ENCODE measurements around the gene TATDN2. TPM values are rescaled to one million over a fixed set of nuclear protein-coding genes. Genes with fewer than 3 reads are reported as not detected.

The TATDN2 gene
- polyA plus RNA-seq, 2 of the 4 experiments (the other 2 are of a cell fraction) = 22.4 to 34.9 TPM

Small RNA genes lying within 50 kb of the gene (small RNA-seq; reads per million reads assigned to genes)
- gene MIR378B (0 to 45.5 (median 0.60) reads per million in 6 experiments), gene RF02126 (0 reads per million in 6 experiments)

Other genes with a start within 250 kb of the TATDN2 start
- gene FANCD2, start 222.0 kb upstream of the TATDN2 start, polyA plus RNA-seq (2011; rRNA removed) = 37.7 and 44.3 TPM in 2 replicates
- gene FANCD2, start 222.0 kb upstream of the TATDN2 start, polyA plus RNA-seq (2017; fragmentation: RNase III; extraction: RNeasy Plus Mini Kit Qiagen cat#74134 plus additional on column Dnase treatment) = 25.1 to 27.9 TPM (median 26.9 TPM) in 3 replicates
- gene FANCD2OS, start 140.2 kb upstream of the TATDN2 start, polyA plus RNA-seq (2011; rRNA removed) = not detected in 2 replicates
- not detected in 3 replicates for gene FANCD2OS, start 140.2 kb upstream of the TATDN2 start, polyA plus RNA-seq (2017; fragmentation: RNase III; extraction: RNeasy Plus Mini Kit Qiagen cat#74134 plus additional on column Dnase treatment)
- gene BRK1, start 132.8 kb upstream of the TATDN2 start, polyA plus RNA-seq (2011; rRNA removed) = 173 and 189 TPM in 2 replicates
- gene BRK1, start 132.8 kb upstream of the TATDN2 start, polyA plus RNA-seq (2017; fragmentation: RNase III; extraction: RNeasy Plus Mini Kit Qiagen cat#74134 plus additional on column Dnase treatment) = 184 to 200 TPM (median 191 TPM) in 3 replicates
- gene VHL, start 106.7 kb upstream of the TATDN2 start, polyA plus RNA-seq (2011; rRNA removed) = 19.7 and 23.8 TPM in 2 replicates
- 40.7 to 41.4 TPM (median 41.2 TPM) in 3 replicates for gene VHL, start 106.7 kb upstream of the TATDN2 start, polyA plus RNA-seq (2017; fragmentation: RNase III; extraction: RNeasy Plus Mini Kit Qiagen cat#74134 plus additional on column Dnase treatment)
- gene IRAK2, start 83.5 kb upstream of the TATDN2 start, polyA plus RNA-seq (2011; rRNA removed) = 12.5 and 15.3 TPM in 2 replicates
- gene IRAK2, start 83.5 kb upstream of the TATDN2 start, polyA plus RNA-seq (2017; fragmentation: RNase III; extraction: RNeasy Plus Mini Kit Qiagen cat#74134 plus additional on column Dnase treatment) = 7.8 to 9.1 TPM (median 7.9 TPM) in 3 replicates
- gene GHRL, start 44.5 kb downstream of the TATDN2 start, polyA plus RNA-seq (2011; rRNA removed) = not detected in 2 replicates
- gene GHRL, start 44.5 kb downstream of the TATDN2 start, polyA plus RNA-seq (2017; fragmentation: RNase III; extraction: RNeasy Plus Mini Kit Qiagen cat#74134 plus additional on column Dnase treatment) = 0.31 TPM in 1 of 3 replicates, not detected in the others
- gene SEC13, start 72.7 kb downstream of the TATDN2 start, polyA plus RNA-seq (2011; rRNA removed) = 107 and 121 TPM in 2 replicates
- gene SEC13, start 72.7 kb downstream of the TATDN2 start, polyA plus RNA-seq (2017; fragmentation: RNase III; extraction: RNeasy Plus Mini Kit Qiagen cat#74134 plus additional on column Dnase treatment) = 176 to 188 TPM (median 181 TPM) in 3 replicates